ENCODE results near the gene SRY. TPM values are rescaled to one million over a fixed set of nuclear protein-coding genes. Genes with fewer than 3 reads are reported as not detected.
"Not testable (repeated sequence)": the region's sequence is repeated elsewhere in the genome, so short reads cannot be mapped to it uniquely, and the experiment has no call there.

The SRY gene
- total RNA-seq, result not detected in 2 replicates
- long read RNA-seq, result 0 reads

- no peaks in the 10 kb centered on the region for H3K4me1 Mint-ChIP-seq
- no peaks in the 10 kb centered on the region for H3K9me3 Mint-ChIP-seq
- H3K4me3 Mint-ChIP-seq, result no peak within 1 kb of the TSS
- H3K36me3 Mint-ChIP-seq (ENCODE audit: low read depth), result no peaks in the 10 kb centered on the region
- TF ChIP-seq, protein P1, sequence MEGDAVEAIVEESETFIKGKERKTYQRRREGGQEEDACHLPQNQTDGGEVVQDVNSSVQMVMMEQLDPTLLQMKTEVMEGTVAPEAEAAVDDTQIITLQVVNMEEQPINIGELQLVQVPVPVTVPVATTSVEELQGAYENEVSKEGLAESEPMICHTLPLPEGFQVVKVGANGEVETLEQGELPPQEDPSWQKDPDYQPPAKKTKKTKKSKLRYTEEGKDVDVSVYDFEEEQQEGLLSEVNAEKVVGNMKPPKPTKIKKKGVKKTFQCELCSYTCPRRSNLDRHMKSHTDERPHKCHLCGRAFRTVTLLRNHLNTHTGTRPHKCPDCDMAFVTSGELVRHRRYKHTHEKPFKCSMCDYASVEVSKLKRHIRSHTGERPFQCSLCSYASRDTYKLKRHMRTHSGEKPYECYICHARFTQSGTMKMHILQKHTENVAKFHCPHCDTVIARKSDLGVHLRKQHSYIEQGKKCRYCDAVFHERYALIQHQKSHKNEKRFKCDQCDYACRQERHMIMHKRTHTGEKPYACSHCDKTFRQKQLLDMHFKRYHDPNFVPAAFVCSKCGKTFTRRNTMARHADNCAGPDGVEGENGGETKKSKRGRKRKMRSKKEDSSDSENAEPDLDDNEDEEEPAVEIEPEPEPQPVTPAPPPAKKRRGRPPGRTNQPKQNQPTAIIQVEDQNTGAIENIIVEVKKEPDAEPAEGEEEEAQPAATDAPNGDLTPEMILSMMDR (conservative IDR thresholded peaks at IDR 0.05), result no peak
- DNase-seq (ENCODE audit: low read depth, low spot score), result no peak
- H3K27me3 Mint-ChIP-seq (ENCODE audit: low read depth), result no peaks in the 10 kb centered on the region
- no peak within 1 kb of the TSS for H3K27ac Mint-ChIP-seq (ENCODE audit: unreplicated experiment)
Measured at GRCh38 chrY:2787600-2787999, at the start of gene SRY. SRY (minus strand) TSS chrY:2787682; CDS start chrY:2787603, 79 bp downstream.

DNA sequence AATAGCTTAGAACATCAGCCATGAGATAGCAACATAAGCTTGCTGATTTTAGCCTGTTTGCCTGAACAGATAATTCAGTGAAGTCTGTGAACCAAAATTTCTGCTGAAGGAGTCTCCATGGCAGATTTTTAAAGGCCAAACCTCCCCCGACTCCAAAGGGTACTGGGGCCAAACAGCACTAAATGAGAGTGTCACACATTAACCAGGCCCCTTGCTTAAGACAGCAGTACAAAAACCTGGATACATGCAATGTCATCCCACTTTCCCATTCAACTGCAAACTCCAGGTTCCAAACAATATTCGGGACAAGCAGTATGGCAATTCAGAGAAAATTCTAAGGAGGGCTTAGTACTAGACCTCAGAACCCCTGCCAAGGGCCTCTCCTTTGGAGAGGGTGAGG is 49.6 kb upstream of the SRY start:
- Mint-ChIP-seq H3K36me3 (ENCODE audit: low read depth) (no peaks in the 10 kb centered on the region), H3K4me1 (no peaks in the 10 kb centered on the region), H3K27me3 (ENCODE audit: low read depth) (no peaks in the 10 kb centered on the region), H3K9me3 (no peaks in the 10 kb centered on the region), H3K27ac (ENCODE audit: unreplicated experiment) (no peak overlapping the region), H3K4me3 (no peak overlapping the region)
- TF ChIP-seq, protein P1 (conservative IDR thresholded peaks at IDR 0.05), result no peak
- DNase-seq (ENCODE audit: low read depth, low spot score), result no peak

DNA sequence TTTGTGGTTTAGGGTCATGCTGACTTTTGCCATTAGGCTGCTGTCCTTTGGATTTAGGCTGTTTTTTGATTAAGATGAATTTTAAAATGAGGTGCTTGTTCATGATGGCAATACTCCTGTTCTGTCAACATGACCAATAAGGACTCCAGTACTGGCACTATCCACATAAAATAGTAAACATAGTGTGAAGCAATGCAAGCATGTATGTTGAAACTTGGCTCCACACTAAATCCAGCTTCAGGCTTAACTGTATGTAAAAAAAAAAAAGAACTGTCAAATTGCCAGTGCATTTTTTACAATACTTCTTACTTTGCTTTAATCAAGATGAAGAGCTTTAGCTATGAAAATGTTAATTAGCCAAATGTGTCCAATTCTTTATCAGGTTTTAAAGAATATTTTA is 47.7 kb upstream of the SRY start:
- Mint-ChIP-seq H3K27me3 (ENCODE audit: low read depth) (no peaks in the 10 kb centered on the region), H3K9me3 (no peaks in the 10 kb centered on the region), H3K4me1 (no peaks in the 10 kb centered on the region), H3K27ac (ENCODE audit: unreplicated experiment) (no peak overlapping the region), H3K36me3 (ENCODE audit: low read depth) (no peaks in the 10 kb centered on the region), H3K4me3 (no peak overlapping the region)
- no peak for DNase-seq (ENCODE audit: low read depth, low spot score)
- TF ChIP-seq, protein P1 (conservative IDR thresholded peaks at IDR 0.05), result no peak

DNA sequence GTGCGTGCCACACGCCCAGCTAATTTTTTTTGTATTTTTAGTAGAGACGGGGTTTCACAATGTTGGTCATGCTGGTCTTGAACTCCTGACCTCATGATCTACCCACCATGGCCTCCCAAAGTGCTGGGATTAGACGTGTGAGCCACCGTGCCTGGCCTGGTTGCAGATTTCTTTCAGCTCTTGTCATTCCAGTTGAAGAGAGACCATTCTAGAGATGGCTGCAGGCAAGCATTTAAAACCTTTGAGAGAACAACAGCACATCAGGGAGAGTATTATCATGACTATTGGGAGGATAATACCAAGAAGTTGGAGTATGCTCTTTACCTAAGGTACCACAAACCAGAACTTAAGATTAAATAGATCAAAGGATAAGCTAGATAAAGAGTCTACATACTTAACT is 41.0 kb upstream of the SRY start:
- Mint-ChIP-seq H3K9me3 (no peaks in the 10 kb centered on the region), H3K36me3 (ENCODE audit: low read depth) (no peaks in the 10 kb centered on the region)

DNA sequence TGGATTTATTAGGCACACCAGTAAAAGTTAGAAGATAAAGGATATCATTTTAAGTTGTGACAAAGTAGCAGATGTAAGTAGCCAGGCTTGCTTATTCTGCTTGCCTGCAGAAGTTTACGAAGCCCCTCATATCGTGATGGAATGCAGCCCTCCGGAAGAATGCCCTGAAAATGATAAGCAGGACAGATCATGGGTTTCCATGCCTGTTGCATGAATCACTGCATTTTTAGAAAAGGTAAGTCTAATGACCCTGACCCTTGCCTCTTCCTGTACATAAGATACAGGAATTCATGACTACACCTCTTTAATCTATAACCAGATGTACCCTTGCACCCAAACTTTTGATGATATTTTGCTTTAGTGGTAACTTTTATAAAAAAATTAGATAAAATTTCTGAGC is 37.0 kb upstream of the SRY start:
- Mint-ChIP-seq H3K27me3 (ENCODE audit: low read depth) (no peaks in the 10 kb centered on the region), H3K4me1 (no peaks in the 10 kb centered on the region), H3K27ac (ENCODE audit: unreplicated experiment) (no peak overlapping the region), H3K4me3 (no peak overlapping the region), H3K36me3 (ENCODE audit: low read depth) (no peaks in the 10 kb centered on the region), H3K9me3 (no peaks in the 10 kb centered on the region)
- no peak for DNase-seq (ENCODE audit: low read depth, low spot score)
- TF ChIP-seq, protein P1 (conservative IDR thresholded peaks at IDR 0.05), result no peak

More for the DNA sequence above, 41.0 kb upstream of the SRY start:
- H3K4me1 Mint-ChIP-seq, result no peaks in the 10 kb centered on the region
- TF ChIP-seq, protein P1 (conservative IDR thresholded peaks at IDR 0.05), result no peak
- no peak overlapping the region for H3K4me3 Mint-ChIP-seq
- H3K27ac Mint-ChIP-seq (ENCODE audit: unreplicated experiment), result no peak overlapping the region
- no peaks in the 10 kb centered on the region for H3K27me3 Mint-ChIP-seq (ENCODE audit: low read depth)
- DNase-seq (ENCODE audit: low read depth, low spot score), result no peak

DNA sequence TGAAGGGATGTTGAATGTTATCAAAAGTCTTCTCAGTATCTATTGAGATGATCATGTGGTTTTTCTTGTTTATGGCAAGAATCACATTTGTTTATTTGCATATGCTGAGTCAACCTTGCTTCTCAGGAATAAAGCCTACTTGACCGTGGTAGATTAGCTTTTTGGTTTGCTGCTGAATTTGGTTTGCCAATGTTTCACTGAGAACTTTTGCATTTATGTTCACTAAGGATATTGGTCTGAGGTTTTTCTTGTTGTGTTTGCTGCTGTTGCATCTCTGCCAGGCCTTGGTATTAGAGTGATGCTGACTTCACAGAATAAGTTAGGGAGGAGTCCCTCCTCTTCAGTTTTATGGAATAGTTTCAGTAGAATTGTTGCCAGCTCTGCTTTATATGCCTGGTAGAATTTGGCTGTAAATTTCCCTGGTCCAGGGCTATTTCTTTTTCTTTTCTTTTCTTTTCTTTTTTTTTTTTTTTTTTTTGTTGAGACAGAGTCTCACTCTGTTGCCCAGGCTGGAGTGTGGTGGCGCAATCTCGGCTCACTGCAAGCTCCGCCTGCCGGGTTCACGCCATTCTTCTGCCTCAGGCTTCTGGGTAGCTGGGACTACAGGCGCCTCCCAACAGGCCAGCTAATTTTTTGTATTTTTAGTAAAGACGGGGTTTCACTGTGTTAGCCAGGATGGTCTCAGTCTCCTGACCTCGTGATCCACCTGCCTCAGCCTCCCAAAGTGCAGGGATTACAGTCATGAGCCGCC is 29.8 kb upstream of the SRY start:
- not testable (repeated sequence) for H3K27ac Mint-ChIP-seq (ENCODE audit: unreplicated experiment); H3K4me1 Mint-ChIP-seq; H3K36me3 Mint-ChIP-seq (ENCODE audit: low read depth); H3K9me3 Mint-ChIP-seq; H3K27me3 Mint-ChIP-seq (ENCODE audit: low read depth); H3K4me3 Mint-ChIP-seq; DNase-seq (ENCODE audit: low read depth, low spot score)
